ENCODE data around the gene NRXN3.

Gene NRXN3

DNA sequence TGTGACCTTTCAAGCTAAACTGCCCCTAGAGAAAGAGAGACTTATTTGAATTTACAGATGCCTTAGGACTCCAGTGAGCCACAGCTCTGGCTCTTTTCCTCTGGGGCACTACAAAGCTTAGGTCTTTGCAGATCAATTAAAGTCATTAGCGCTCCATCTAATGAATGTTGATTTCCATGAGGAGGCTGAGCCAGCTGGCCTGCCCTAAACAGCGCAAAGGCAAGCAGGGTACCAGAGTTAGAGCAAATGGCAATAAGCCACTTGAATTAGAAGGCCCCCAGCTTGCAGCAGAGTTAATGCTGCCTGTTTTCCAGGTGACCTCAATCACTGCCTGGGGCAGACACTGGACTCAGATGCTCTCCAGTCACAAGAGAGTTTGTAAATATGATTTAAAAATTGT, 1345.8 kb downstream of the NRXN3 start:
- peak; percentile 58 for DNase-seq

GRCh38 chr14:79525416-79525815, 1355.2 kb downstream of the NRXN3 start:
- no peak for DNase-seq

- DNase-seq: no peak
Observed at GRCh38 chr14:79528828-79529416, 1358.7 kb downstream of the NRXN3 start.

DNA sequence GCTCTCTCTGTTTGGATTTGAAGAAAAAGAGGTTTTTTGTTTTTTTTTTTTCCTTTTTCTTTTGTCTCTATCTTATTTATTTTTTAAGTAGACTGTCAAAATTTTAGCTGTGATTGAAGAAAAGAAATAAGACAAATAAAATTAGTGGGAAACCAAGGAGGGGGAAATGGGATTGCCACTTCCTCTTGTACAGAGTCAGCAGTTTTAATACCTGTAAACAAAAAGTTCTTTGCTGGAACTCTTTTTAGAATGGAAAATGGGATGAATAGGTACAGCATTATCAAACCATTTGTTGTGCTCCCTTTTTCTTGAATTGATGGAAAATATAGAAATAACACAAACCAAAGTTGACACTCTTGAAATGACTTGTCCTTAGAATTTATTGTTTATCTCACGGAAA, 1360.4 kb downstream of the NRXN3 start:
- DNase-seq: no peak

- DNase-seq: no peak
Observed at GRCh38 chr14:79534703-79535353, 1364.7 kb downstream of the NRXN3 start.

- no peak for DNase-seq
Observed at GRCh38 chr14:79540394-79540793, 1370.2 kb downstream of the NRXN3 start.

GRCh38 chr14:79542121-79542520, 1371.9 kb downstream of the NRXN3 start:
- no peak for DNase-seq

- no peak for DNase-seq
Observed at GRCh38 chr14:79543348-79543747, 1373.2 kb downstream of the NRXN3 start.

DNA sequence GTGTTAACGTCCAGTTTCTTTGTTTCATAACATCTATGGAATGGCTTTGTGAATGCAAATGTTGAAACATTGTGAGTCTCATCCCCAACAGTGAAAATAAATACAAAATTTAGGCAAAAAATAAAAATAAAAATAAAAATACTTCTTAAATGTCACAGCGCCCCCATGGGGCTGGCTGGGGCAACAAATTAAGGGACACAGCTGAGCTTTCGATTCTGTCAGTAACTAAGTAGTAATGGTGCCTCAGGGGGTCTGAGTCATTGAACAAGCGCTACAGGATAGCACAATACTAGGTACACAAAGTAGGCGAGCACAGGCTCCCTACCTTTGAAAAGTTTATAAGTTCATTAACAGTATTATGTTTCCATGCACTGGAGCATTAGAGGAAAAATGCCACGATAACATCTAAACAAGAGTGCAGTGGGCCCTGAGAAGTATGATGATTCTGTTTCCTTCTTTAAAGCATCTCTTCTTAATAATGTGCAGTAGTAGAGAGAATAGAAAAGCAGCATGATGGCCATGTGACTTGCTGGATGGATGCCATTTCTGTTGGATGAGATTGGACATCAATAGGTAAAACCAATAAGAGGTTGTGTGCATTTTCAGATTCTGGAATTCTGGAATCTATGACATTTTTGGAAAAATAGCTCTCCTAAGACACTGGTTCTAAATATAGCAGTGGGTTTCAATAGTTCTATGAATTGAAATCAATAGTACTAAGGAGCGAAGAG, 1374.0 kb downstream of the NRXN3 start:
- DNase-seq: no peak

DNA sequence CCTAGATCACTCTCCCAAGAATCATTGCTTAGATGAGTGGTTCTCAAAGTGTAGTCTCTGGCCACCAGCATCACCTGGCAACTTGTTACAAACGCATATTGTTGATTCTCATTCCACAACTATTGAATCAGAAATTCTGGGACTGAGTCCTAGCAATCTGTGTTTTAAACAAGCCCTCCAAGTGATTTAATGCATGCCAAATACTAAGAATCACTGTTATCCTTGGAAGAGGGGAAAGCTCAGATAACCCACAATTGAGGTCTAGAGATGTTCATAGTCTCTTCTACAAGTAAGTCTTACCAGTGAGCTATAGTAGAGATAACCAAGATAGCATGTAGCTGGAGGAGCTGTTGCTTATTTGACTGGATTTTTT, 1374.5 kb downstream of the NRXN3 start:
- no peak for DNase-seq

DNA sequence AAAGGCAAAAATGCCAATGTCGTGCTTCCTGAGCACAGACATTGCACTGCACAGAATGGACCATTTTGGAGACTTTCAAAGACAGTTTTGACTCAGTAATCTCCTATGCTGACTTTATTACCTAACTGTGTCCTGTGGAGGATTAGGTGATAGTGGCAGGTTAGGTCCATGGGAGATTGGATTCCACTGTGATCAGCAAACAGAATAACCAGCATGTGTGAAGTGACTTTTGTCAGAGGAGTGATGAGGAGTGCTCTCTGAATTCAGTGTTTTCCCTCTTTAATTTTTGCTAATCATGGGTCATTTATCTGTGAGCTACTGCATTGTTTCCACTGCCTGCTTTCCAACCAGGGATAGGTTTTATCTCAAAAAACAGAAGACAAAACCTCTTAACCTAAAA, 1378.7 kb downstream of the NRXN3 start:
- no peak for DNase-seq

DNA sequence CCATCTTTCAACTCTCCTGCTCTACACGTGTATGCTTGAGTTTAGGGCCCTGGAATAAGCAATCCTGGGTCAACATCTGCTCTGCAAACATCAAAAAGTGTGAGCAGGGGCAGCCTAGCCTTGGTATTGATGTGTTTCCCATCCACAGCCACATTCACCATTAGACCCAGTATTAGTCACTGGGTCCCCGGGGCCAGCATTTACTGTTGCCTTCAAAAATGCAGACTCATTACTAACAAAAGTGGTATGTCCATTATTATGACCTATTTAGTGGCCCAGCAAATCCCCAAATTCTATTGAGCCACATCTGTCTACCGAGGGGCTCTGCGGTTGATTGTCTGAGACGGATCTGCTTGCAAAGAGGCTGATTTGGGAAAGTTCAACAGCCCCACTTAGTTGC, 1379.3 kb downstream of the NRXN3 start:
- no peak for DNase-seq

- no peak for DNase-seq
Observed at GRCh38 chr14:79551523-79551922, 1381.3 kb downstream of the NRXN3 start.

DNA sequence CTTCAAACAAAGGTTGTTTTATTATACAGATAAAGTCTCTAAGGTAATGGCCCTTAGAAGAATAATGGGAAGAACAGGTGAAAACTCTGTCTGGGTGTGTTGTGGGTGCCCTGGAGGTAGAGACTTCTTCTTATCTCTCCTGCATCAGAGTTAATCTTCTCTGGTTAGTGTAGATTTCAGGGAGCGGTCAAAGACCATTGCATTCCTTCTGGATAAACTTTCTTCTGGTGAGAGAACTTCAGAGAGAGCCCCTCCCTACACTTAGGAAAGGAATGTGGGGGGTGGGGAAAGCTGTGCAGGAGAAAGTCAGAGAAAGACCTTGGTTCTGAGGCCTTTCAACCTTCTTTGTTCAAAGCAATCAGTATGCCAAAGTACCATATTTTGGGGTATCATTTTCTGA, 1382.6 kb downstream of the NRXN3 start:
- no peak for DNase-seq

DNA sequence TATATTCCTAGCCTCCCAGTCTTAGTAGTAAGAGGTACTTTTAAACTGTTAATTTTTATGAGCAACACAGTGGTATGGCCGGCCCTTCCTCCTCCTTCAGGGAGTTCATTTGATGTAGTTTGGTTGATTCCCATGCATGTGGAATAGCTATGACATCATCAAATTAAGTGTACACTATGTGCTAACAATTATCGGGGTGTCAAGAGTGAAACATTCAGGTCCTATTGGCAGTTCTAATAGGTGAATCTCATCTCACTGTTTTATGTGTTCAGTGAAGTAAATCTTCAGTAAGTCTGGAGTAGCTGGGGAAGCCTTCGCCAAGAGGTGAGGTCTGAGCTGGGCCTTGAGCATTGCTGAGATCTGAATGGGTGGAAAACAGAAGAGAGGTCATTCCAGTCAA, 1384.6 kb downstream of the NRXN3 start:
- DNase-seq: no peak

- no peak for DNase-seq
Observed at GRCh38 chr14:79555429-79555828, 1385.3 kb downstream of the NRXN3 start.

GRCh38 chr14:79557309-79557708, 1387.1 kb downstream of the NRXN3 start:
- DNase-seq: no peak

DNA sequence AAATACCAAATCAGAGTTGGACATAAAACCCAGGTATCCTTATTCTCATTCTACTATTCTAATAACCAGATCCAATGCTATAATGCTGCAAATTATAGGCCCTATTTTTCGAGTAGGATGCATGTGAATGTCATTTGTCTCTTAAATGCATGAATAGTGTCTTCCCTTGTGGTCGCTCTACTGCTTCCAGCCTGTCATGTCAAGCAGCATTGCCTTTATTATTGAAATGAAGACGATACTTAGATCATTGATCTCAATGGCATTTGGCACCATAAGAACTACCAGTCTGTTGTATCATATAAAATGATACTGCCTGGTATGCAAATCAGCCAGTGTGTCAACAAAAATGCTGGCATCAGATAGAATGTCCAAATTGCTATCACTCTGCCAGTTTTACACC, 1392.0 kb downstream of the NRXN3 start:
- DNase-seq: no peak

GRCh38 chr14:79564371-79564770, 1394.2 kb downstream of the NRXN3 start:
- DNase-seq: no peak

DNA sequence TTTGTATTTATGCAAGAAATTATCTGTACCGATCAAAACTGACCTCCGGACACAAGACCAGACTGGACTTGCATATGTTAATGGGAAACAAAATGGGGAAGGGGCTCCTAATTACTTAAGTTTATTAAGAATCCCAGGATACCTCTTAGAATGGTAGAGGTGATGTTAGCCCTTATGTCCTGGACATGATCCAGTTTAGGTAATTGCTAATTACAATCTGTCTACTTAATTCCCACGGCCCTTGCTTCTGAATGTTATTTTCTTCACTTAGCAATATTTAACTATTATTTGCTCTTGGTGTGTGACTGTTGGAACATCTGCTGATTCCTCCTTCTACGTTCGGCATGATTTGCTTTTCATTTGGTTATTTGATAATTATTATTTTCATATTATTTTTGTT, 1397.1 kb downstream of the NRXN3 start:
- peak; percentile 35 for DNase-seq

- DNase-seq: no peak
Observed at GRCh38 chr14:79568594-79568993, 1398.4 kb downstream of the NRXN3 start.

GRCh38 chr14:79569072-79569471, 1398.9 kb downstream of the NRXN3 start:
- DNase-seq: no peak

DNA sequence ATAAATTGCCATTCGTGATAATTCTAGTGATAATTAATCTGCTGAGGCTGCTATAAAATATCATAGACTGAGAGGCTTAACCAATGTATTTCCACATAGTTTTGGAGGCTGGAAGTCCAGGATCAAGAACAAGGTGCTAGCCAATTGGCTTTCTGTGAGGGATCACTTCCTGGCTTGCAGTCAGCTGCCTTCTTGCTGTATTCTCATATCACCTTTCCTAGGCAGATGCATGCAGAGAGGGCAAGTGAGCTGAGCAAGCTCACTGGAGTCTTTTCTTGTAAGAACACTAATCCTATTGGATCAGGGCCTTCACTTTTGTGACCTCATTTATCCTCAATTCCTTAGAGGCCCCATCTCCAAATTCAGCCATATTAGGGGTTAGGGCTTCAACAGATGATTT, 1400.5 kb downstream of the NRXN3 start:
- DNase-seq: no peak

DNA sequence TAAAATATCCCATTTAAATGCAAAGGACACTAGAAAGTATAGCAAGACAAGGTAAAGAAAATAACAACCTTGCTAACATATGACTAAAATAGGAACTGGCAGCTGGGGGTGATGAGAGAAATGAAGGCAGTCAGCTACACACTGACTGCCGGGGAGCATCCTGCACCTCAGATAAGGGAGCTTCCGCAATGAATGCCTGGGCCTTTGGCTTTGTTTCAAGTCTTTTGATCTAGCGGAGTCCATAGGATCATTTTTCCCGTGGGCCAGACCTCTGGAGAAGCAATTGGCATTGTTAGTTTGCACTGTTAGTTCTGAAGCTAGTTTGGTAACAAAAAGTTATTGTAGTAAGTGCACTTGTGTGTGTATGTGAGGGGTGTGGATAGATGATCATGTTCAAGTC, 1401.2 kb downstream of the NRXN3 start:
- DNase-seq: peak; percentile 19

DNA sequence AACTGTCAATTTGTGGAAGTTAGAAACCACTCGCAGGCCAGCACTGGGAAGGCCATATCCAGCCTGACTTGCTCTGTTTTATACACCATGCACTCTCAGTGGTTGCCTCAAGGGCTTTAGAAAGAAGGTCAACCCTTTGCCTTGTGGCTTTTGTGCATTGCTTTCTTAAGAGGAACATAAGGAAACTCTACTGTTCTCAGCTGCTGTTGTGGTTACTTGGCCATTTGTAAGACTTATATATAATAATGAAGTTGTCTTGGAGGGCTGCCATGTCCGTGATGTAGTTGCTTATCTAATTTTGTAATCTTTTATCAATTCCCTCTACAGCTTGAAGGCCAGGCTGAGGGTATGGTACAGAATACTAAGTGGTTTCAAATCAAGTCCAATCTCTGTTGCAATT, 1403.3 kb downstream of the NRXN3 start:
- DNase-seq: no peak

Measured in NCI-H1105 (cell line).